CD8-positive, alpha-beta memory T cell (primary cell): ENCODE results near the gene ST6GALNAC3. TPM values are rescaled to one million over a fixed set of nuclear protein-coding genes. Genes with fewer than 3 reads are reported as not detected.

Source experiments
- CTCF ChIA-PET: fragments of 350-600 bp; sonication (Branson Sonifier 250); formaldehyde crosslinking; loops from one replicate; lab custom pipeline; 2021; ENCODE audit warnings: antibody characterized with exemption; lab: Charles Lee
- POLR2A ChIA-PET: fragments of 350-600 bp; sonication (Branson Sonifier 250); formaldehyde crosslinking; loops from one replicate; lab custom pipeline; 2021; ENCODE audit warnings: antibody characterized with exemption; lab: Charles Lee
- DNase-seq, 5 donors: peaks; one replicate each; pipeline versions ENCODE4 v3.0.0 to v3.0.0-alpha.2; 2020 to 2022; ENCODE audit warnings: mixed read lengths in 1 of 5
- H3K27ac ChIP-seq: one replicate; pipeline ENCODE4 v1.7.0; 2013; ENCODE audit warnings: low read depth, mild to moderate bottlenecking, low read length, moderate library complexity
- H3K27me3 ChIP-seq: 2 replicates; pipeline ENCODE4 v1.7.0; 2013; ENCODE audit warnings: low read length, mild to moderate bottlenecking; ENCODE audit not compliant: insufficient read depth, poor library complexity, severe bottlenecking
- H3K36me3 ChIP-seq: 2 replicates; pipeline ENCODE4 v1.7.0; 2013; ENCODE audit warnings: mild to moderate bottlenecking, low read length, moderate library complexity; ENCODE audit not compliant: insufficient read depth
- H3K4me1 ChIP-seq: 2 replicates; pipeline ENCODE4 v1.7.0; 2013; ENCODE audit warnings: mild to moderate bottlenecking, low read length, moderate library complexity; ENCODE audit not compliant: insufficient read depth
- H3K4me3 ChIP-seq: 2 replicates; pipeline ENCODE4 v1.7.0; 2013; ENCODE audit warnings: mild to moderate bottlenecking, low read length
- H3K9me3 ChIP-seq: 2 replicates; pipeline ENCODE4 v1.7.0; 2013; ENCODE audit warnings: mild to moderate bottlenecking, low read length
- H3K27ac Mint-ChIP-seq, 8 donors: one replicate each; pipeline ENCODE4 v1.8.0; 2020 to 2021; ENCODE audit warnings: mixed read lengths in 8 of 8, mild to moderate bottlenecking in 6 of 8, inconsistent platforms in 3 of 8, moderate library complexity in 3 of 8
- H3K27me3 Mint-ChIP-seq, 2 donors: one replicate each; pipeline ENCODE4 v1.8.0; 2020 to 2021; ENCODE audit warnings: mixed read lengths in 2 of 2, mild to moderate bottlenecking in 1 of 2, moderate library complexity in 1 of 2
- H3K36me3 Mint-ChIP-seq, 3 donors: one replicate each; pipeline ENCODE4 v1.8.0; 2020 to 2021; ENCODE audit warnings: mixed read lengths in 3 of 3, inconsistent platforms in 1 of 3, mild to moderate bottlenecking in 1 of 3
- H3K4me1 Mint-ChIP-seq, 3 donors: one replicate each; pipeline ENCODE4 v1.8.0; 2020 to 2021; ENCODE audit warnings: mixed read lengths in 3 of 3, inconsistent platforms in 1 of 3, mild to moderate bottlenecking in 1 of 3
- H3K4me3 Mint-ChIP-seq, 7 donors: one replicate each; pipeline ENCODE4 v1.8.0; 2020 to 2021; ENCODE audit warnings: mixed read lengths in 7 of 7, mild to moderate bottlenecking in 6 of 7, moderate library complexity in 4 of 7, inconsistent platforms in 2 of 7
- H3K9me3 Mint-ChIP-seq, 5 donors: one replicate each; pipeline ENCODE4 v1.8.0; 2020 to 2022; ENCODE audit warnings: mixed read lengths in 5 of 5, mild to moderate bottlenecking in 3 of 5, moderate library complexity in 2 of 5, inconsistent platforms in 1 of 5
- polyA plus RNA-seq: library from polyadenylated mRNA; unstranded; fragments of 300-500 nt; fragmentation: Illumina TruSeq; gene quantifications from one replicate; pipeline ENCODE4 v1.2.3, GENCODE V29; 2021
- total RNA-seq, 2 experiments: library from RNA; stranded (reverse); gene quantifications; one replicate each; pipeline ENCODE4 v1.2.3, GENCODE V29; 2021

Gene ST6GALNAC3
- total and polyA plus RNA-seq, 3 experiments from 2014 or later, result 0.33 to 1.8 TPM; not detected in 1

GRCh38 chr1:76511558-76512179, 437.1 kb downstream of the ST6GALNAC3 start:
- H3K4me1 Mint-ChIP-seq, result peaks cover 0 to 7% (median 5%) of the 10 kb centered on the region in 3 donors
- no peaks in the 10 kb centered on the region for H3K36me3 ChIP-seq
- no peaks in the 10 kb centered on the region for H3K27me3 ChIP-seq
- ChIA-PET CTCF (no interaction called here), POLR2A (no interaction called here)
- no peak overlapping the region for H3K4me3 Mint-ChIP-seq
- no peak overlapping the region for H3K4me3 ChIP-seq
- H3K27ac ChIP-seq, result no peak overlapping the region
- no peaks in the 10 kb centered on the region for H3K4me1 ChIP-seq
- H3K27me3 Mint-ChIP-seq, result no peaks in the 10 kb centered on the region
- H3K9me3 ChIP-seq, result no peaks in the 10 kb centered on the region
- no peaks in the 10 kb centered on the region for H3K9me3 Mint-ChIP-seq
- no peak overlapping the region for H3K27ac Mint-ChIP-seq
- DNase-seq, result no peak
- H3K36me3 Mint-ChIP-seq, result no peaks in the 10 kb centered on the region

- Histone ChIP-seq H3K4me3 (no peak overlapping the region), H3K27me3 (no peaks in the 10 kb centered on the region), H3K4me1 (no peaks in the 10 kb centered on the region), H3K27ac (no peak overlapping the region), H3K9me3 (no peaks in the 10 kb centered on the region), H3K36me3 (no peaks in the 10 kb centered on the region)
- peaks cover 0 to 5% (median 0%) of the 10 kb centered on the region in 5 donors for H3K9me3 Mint-ChIP-seq
- ChIA-PET POLR2A (no interaction called here), CTCF (no interaction called here)
- no peaks in the 10 kb centered on the region for H3K36me3 Mint-ChIP-seq
- H3K4me1 Mint-ChIP-seq, result no peaks in the 10 kb centered on the region
- no peak overlapping the region for H3K27ac Mint-ChIP-seq
- no peak for DNase-seq
- H3K4me3 Mint-ChIP-seq, result no peak overlapping the region
- peaks cover 0 to 1% of the 10 kb centered on the region in 2 donors for H3K27me3 Mint-ChIP-seq
These were observed 456.4 kb downstream of the ST6GALNAC3 start for GRCh38 chr1:76530953-76531352.

- Histone ChIP-seq H3K27ac (no peak overlapping the region), H3K9me3 (no peaks in the 10 kb centered on the region), H3K4me1 (no peaks in the 10 kb centered on the region), H3K27me3 (no peaks in the 10 kb centered on the region), H3K36me3 (no peaks in the 10 kb centered on the region), H3K4me3 (no peak overlapping the region)
- H3K27ac Mint-ChIP-seq, result peak overlapping the region in 1 of 8 donors; percentile 71
- no peak for DNase-seq
- no peaks in the 10 kb centered on the region for H3K36me3 Mint-ChIP-seq
- CTCF ChIA-PET, result no interaction called here
- POLR2A ChIA-PET, result no interaction called here
- peaks cover 0 to 10% (median 7%) of the 10 kb centered on the region in 5 donors for H3K9me3 Mint-ChIP-seq
- peaks cover 0 to 2% of the 10 kb centered on the region in 2 donors for H3K27me3 Mint-ChIP-seq
- no peaks in the 10 kb centered on the region for H3K4me1 Mint-ChIP-seq
- H3K4me3 Mint-ChIP-seq, result no peak overlapping the region
These were observed 467.1 kb downstream of the ST6GALNAC3 start for GRCh38 chr1:76541618-76542017.

GRCh38 chr1:76542359-76542758, 467.8 kb downstream of the ST6GALNAC3 start:
- H3K4me1 ChIP-seq, result no peaks in the 10 kb centered on the region
- no peaks in the 10 kb centered on the region for H3K36me3 Mint-ChIP-seq
- H3K4me3 ChIP-seq, result no peak overlapping the region
- peaks cover 0 to 10% (median 6%) of the 10 kb centered on the region in 5 donors for H3K9me3 Mint-ChIP-seq
- H3K36me3 ChIP-seq, result no peaks in the 10 kb centered on the region
- no peak for DNase-seq
- ChIA-PET POLR2A (no interaction called here), CTCF (no interaction called here)
- no peak overlapping the region for H3K27ac Mint-ChIP-seq
- H3K27ac ChIP-seq, result no peak overlapping the region
- peaks cover 0 to 2% of the 10 kb centered on the region in 2 donors for H3K27me3 Mint-ChIP-seq
- H3K27me3 ChIP-seq, result no peaks in the 10 kb centered on the region
- H3K9me3 ChIP-seq, result no peaks in the 10 kb centered on the region
- no peak overlapping the region for H3K4me3 Mint-ChIP-seq
- no peaks in the 10 kb centered on the region for H3K4me1 Mint-ChIP-seq

- no peaks in the 10 kb centered on the region for H3K9me3 ChIP-seq
- no peaks in the 10 kb centered on the region for H3K4me1 ChIP-seq
- DNase-seq, result no peak
- CTCF ChIA-PET, result no interaction called here
- POLR2A ChIA-PET, result no interaction called here
- no peaks in the 10 kb centered on the region for H3K27me3 ChIP-seq
- H3K27ac ChIP-seq, result no peak overlapping the region
- Mint-ChIP-seq H3K9me3 (peaks cover 0 to 10% (median 5%) of the 10 kb centered on the region in 5 donors), H3K27me3 (peaks cover 0 to 2% of the 10 kb centered on the region in 2 donors), H3K4me3 (no peak overlapping the region), H3K4me1 (no peaks in the 10 kb centered on the region), H3K36me3 (no peaks in the 10 kb centered on the region), H3K27ac (no peak overlapping the region)
- H3K4me3 ChIP-seq, result no peak overlapping the region
- no peaks in the 10 kb centered on the region for H3K36me3 ChIP-seq
These were observed 468.9 kb downstream of the ST6GALNAC3 start for GRCh38 chr1:76543495-76543894.

GRCh38 chr1:76546354-76546933, 471.9 kb downstream of the ST6GALNAC3 start:
- POLR2A ChIA-PET, result no interaction called here
- no peak overlapping the region for H3K4me3 Mint-ChIP-seq
- no peak overlapping the region for H3K27ac ChIP-seq
- H3K4me1 Mint-ChIP-seq, result no peaks in the 10 kb centered on the region
- H3K4me3 ChIP-seq, result no peak overlapping the region
- H3K36me3 Mint-ChIP-seq, result no peaks in the 10 kb centered on the region
- DNase-seq, result no peak
- peaks cover 0 to 4% (median 0%) of the 10 kb centered on the region in 5 donors for H3K9me3 Mint-ChIP-seq
- H3K4me1 ChIP-seq, result no peaks in the 10 kb centered on the region
- no peaks in the 10 kb centered on the region for H3K36me3 ChIP-seq
- H3K27ac Mint-ChIP-seq, result no peak overlapping the region
- CTCF ChIA-PET, result no interaction called here
- no peaks in the 10 kb centered on the region for H3K27me3 ChIP-seq
- H3K9me3 ChIP-seq, result no peaks in the 10 kb centered on the region
- no peaks in the 10 kb centered on the region for H3K27me3 Mint-ChIP-seq

- ChIA-PET POLR2A (no interaction called here), CTCF (no interaction called here)
- Histone ChIP-seq H3K4me1 (no peaks in the 10 kb centered on the region), H3K27me3 (no peaks in the 10 kb centered on the region), H3K36me3 (no peaks in the 10 kb centered on the region), H3K4me3 (no peak overlapping the region), H3K27ac (no peak overlapping the region), H3K9me3 (no peaks in the 10 kb centered on the region)
- Mint-ChIP-seq H3K9me3 (peaks cover 0 to 4% (median 0%) of the 10 kb centered on the region in 5 donors), H3K27ac (no peak overlapping the region), H3K36me3 (no peaks in the 10 kb centered on the region), H3K4me1 (no peaks in the 10 kb centered on the region), H3K27me3 (no peaks in the 10 kb centered on the region), H3K4me3 (no peak overlapping the region)
- DNase-seq, result no peak
These were observed 473.4 kb downstream of the ST6GALNAC3 start for GRCh38 chr1:76547916-76548315.

GRCh38 chr1:76548513-76549100, 474.1 kb downstream of the ST6GALNAC3 start:
- H3K36me3 Mint-ChIP-seq, result no peaks in the 10 kb centered on the region
- Histone ChIP-seq H3K36me3 (no peaks in the 10 kb centered on the region), H3K4me3 (no peak overlapping the region), H3K9me3 (no peaks in the 10 kb centered on the region), H3K27ac (no peak overlapping the region), H3K4me1 (no peaks in the 10 kb centered on the region), H3K27me3 (no peaks in the 10 kb centered on the region)
- POLR2A ChIA-PET, result no interaction called here
- CTCF ChIA-PET, result no interaction called here
- H3K27ac Mint-ChIP-seq, result no peak overlapping the region
- no peak overlapping the region for H3K4me3 Mint-ChIP-seq
- H3K27me3 Mint-ChIP-seq, result no peaks in the 10 kb centered on the region
- peaks cover 0 to 4% (median 0%) of the 10 kb centered on the region in 5 donors for H3K9me3 Mint-ChIP-seq
- H3K4me1 Mint-ChIP-seq, result no peaks in the 10 kb centered on the region
- no peak for DNase-seq
